ENCODE measurements around the gene PXDN. TPM values are rescaled to one million over a fixed set of nuclear protein-coding genes. Genes with fewer than 3 reads are reported as not detected.
A peak's percentile ranks its signal among the peaks of the same experiment; 100 is the strongest.

PXDN gene
- total RNA-seq, 1 experiment from 2014 or later, result 0.25 TPM

DNA sequence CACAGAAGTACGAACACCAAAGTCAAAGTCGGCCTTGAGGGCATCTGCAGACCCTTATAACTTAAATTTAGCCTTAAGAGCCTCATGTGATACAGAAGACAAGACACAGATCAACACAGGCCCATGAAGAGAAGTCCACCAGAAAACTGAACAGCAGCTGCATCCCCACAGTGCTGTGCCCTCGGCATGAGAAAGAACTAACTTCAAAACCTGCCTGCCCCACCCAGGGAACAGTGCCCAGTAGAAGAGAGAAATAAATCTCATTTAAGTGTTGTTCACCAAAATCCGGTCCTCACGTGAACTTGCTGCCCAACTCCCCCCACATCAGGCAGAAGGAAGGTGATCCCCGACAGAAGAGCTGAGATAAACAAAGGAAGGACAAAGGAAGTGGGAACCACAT is 73.7 kb downstream of the PXDN start:
- H3K9me3 Mint-ChIP-seq (ENCODE audit: unreplicated experiment), result no peaks in the 10 kb centered on the region
- DNase-seq, result no peak
- Histone ChIP-seq H3K4me1 (no peaks in the 10 kb centered on the region), H3K36me3 (ENCODE audit: control insufficient read depth, insufficient read depth, low read length) (no peaks in the 10 kb centered on the region), H3K4me3 (ENCODE audit: low read depth, low read length) (no peak overlapping the region), H3K27me3 (replicated peaks; ENCODE audit: control insufficient read depth, insufficient read depth, low read length) (no peaks in the 10 kb centered on the region), H3K9me3 (no peaks in the 10 kb centered on the region)
- intact Hi-C loops (cut with micrococcal nuclease; ENCODE audit: unreplicated experiment), result loop anchor here (5.0 kb wide), 1 partner anchor 147 kb away; no protein-coding TSS in a partner anchor
- H3K27me3 Mint-ChIP-seq (ENCODE audit: insufficient read depth, unreplicated experiment), result peaks cover 11% of the 10 kb centered on the region
- no peak overlapping the region for H3K27ac Mint-ChIP-seq (ENCODE audit: unreplicated experiment)
- H3K36me3 Mint-ChIP-seq (ENCODE audit: insufficient read depth, unreplicated experiment), result no peaks in the 10 kb centered on the region
- POLR2A ChIA-PET, result no interaction called here
- H3K4me3 Mint-ChIP-seq (ENCODE audit: unreplicated experiment), result no peak overlapping the region
- CTCF ChIA-PET, result no interaction called here
- BruUV-seq (replicated peaks), result no TSS peak
- no peaks in the 10 kb centered on the region for H3K4me1 Mint-ChIP-seq (ENCODE audit: low read depth, unreplicated experiment)
- TF ChIP-seq, protein P1, sequence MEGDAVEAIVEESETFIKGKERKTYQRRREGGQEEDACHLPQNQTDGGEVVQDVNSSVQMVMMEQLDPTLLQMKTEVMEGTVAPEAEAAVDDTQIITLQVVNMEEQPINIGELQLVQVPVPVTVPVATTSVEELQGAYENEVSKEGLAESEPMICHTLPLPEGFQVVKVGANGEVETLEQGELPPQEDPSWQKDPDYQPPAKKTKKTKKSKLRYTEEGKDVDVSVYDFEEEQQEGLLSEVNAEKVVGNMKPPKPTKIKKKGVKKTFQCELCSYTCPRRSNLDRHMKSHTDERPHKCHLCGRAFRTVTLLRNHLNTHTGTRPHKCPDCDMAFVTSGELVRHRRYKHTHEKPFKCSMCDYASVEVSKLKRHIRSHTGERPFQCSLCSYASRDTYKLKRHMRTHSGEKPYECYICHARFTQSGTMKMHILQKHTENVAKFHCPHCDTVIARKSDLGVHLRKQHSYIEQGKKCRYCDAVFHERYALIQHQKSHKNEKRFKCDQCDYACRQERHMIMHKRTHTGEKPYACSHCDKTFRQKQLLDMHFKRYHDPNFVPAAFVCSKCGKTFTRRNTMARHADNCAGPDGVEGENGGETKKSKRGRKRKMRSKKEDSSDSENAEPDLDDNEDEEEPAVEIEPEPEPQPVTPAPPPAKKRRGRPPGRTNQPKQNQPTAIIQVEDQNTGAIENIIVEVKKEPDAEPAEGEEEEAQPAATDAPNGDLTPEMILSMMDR (IDR thresholded peaks at IDR 0.05; ENCODE audit: insufficient read depth in 1 of 2, low read depth in 1 of 2, low read length in 1 of 2, severe bottlenecking in 1 of 2, unreplicated experiment in 1 of 2), result no peak

DNA sequence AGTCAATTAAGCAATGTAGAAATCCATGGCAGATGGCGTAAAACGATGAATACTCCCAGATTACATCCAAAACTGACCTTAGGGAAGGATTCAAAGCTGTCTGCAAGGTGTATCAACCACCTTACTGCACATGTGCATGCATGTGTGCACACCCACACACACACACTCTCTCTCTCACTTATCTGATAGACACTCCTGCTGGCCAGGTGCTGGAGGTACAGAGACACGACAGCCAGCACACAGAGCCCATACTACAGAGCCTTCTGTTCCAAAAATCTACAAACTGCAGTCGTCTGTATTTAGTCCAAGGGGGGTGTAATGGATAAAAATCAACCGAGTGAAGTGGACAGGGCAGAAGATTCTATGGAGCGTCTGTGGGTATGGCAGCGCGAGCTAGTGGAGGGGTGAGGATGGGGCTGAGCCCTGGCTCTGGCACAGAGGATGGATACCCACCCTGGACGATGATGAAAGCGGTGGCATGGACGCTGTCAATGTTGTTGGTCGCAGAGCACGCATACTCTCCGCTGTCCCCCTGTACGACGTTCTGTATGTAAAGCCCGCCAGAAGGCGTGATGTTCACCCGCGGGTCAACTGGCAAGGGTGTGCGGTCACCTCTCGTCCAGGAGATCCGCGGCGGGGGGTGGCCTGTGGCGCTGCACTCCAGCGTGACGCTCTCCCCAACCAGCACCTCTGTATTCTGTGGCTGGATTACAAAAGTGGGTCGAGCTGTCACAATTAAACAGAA is 78.4 kb downstream of the PXDN start:
- ChIA-PET CTCF (interaction anchor here (1.1 kb wide), 1 partner anchor 25 kb away, joined by 3 read pairs; no protein-coding TSS in a partner anchor), POLR2A (no interaction called here)
- Mint-ChIP-seq H3K27ac (ENCODE audit: unreplicated experiment) (no peak overlapping the region), H3K4me3 (ENCODE audit: unreplicated experiment) (no peak overlapping the region), H3K9me3 (ENCODE audit: unreplicated experiment) (no peaks in the 10 kb centered on the region), H3K36me3 (ENCODE audit: insufficient read depth, unreplicated experiment) (no peaks in the 10 kb centered on the region), H3K27me3 (ENCODE audit: insufficient read depth, unreplicated experiment) (peaks cover 21% of the 10 kb centered on the region), H3K4me1 (ENCODE audit: low read depth, unreplicated experiment) (no peaks in the 10 kb centered on the region)
- no peak for DNase-seq
- TF ChIP-seq, protein P1 (IDR thresholded peaks at IDR 0.05; ENCODE audit: insufficient read depth in 1 of 2, low read depth in 1 of 2, low read length in 1 of 2, severe bottlenecking in 1 of 2, unreplicated experiment in 1 of 2), result peak in 1 of 2 experiments; percentile 13
- intact Hi-C loops (cut with micrococcal nuclease; ENCODE audit: unreplicated experiment), result no loop called here
- no peaks in the 10 kb centered on the region for H3K36me3 ChIP-seq (ENCODE audit: control insufficient read depth, insufficient read depth, low read length)
- H3K4me3 ChIP-seq (ENCODE audit: low read depth, low read length), result no peak overlapping the region
- no peaks in the 10 kb centered on the region for H3K27me3 ChIP-seq (replicated peaks; ENCODE audit: control insufficient read depth, insufficient read depth, low read length)
- BruUV-seq (replicated peaks), result no TSS peak
- no peaks in the 10 kb centered on the region for H3K9me3 ChIP-seq
- no peaks in the 10 kb centered on the region for H3K4me1 ChIP-seq

DNA sequence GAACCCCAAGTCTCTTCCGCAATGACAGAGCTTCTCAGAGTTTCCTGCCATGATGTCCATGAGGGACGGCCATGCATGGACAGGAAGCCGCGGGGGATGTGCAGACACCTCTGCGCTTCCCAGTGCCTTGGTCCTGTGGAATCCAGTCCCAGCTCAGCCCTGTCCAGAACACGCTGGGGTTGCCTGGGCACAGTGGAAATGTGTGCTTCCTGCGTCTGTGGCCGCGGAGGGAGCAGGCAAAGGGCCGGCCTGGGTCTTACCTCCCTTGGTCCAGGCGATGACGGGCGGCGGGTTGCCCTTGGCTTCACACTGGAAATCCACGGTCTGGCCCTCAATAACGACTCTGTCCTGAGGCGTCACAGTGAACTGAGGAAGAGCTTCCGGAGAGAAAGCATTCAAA is 79.6 kb downstream of the PXDN start:
- CTCF ChIA-PET, result no interaction called here
- no peaks in the 10 kb centered on the region for H3K9me3 Mint-ChIP-seq (ENCODE audit: unreplicated experiment)
- intact Hi-C loops (cut with micrococcal nuclease; ENCODE audit: unreplicated experiment), result no loop called here
- no TSS peak for BruUV-seq (replicated peaks)
- H3K4me1 Mint-ChIP-seq (ENCODE audit: low read depth, unreplicated experiment), result no peaks in the 10 kb centered on the region
- no peak overlapping the region for H3K4me3 ChIP-seq (ENCODE audit: low read depth, low read length)
- H3K27me3 Mint-ChIP-seq (ENCODE audit: insufficient read depth, unreplicated experiment), result peaks cover 12% of the 10 kb centered on the region
- POLR2A ChIA-PET, result no interaction called here
- H3K4me1 ChIP-seq, result no peaks in the 10 kb centered on the region
- H3K4me3 Mint-ChIP-seq (ENCODE audit: unreplicated experiment), result no peak overlapping the region
- H3K36me3 ChIP-seq (ENCODE audit: control insufficient read depth, insufficient read depth, low read length), result no peaks in the 10 kb centered on the region
- H3K36me3 Mint-ChIP-seq (ENCODE audit: insufficient read depth, unreplicated experiment), result no peaks in the 10 kb centered on the region
- H3K9me3 ChIP-seq, result no peaks in the 10 kb centered on the region
- TF ChIP-seq, protein P1 (IDR thresholded peaks at IDR 0.05; ENCODE audit: insufficient read depth in 1 of 2, low read depth in 1 of 2, low read length in 1 of 2, severe bottlenecking in 1 of 2, unreplicated experiment in 1 of 2), result no peak
- H3K27me3 ChIP-seq (replicated peaks; ENCODE audit: control insufficient read depth, insufficient read depth, low read length), result no peaks in the 10 kb centered on the region
- DNase-seq, result no peak
- no peak overlapping the region for H3K27ac Mint-ChIP-seq (ENCODE audit: unreplicated experiment)
